Suppressor macrophage treated with lipopolysaccharide for 1 hour (primary cell): ENCODE measurements around the gene DAGLB.
"Not testable (repeated sequence)": the region's sequence is repeated elsewhere in the genome, so short reads cannot be mapped to it uniquely, and the experiment has no call there.

Source experiments
- DNase-seq, 3 donors: peaks; one replicate each; pipeline ENCODE4 v3.0.0-alpha.2; 2020 to 2022

The DAGLB gene

DNA sequence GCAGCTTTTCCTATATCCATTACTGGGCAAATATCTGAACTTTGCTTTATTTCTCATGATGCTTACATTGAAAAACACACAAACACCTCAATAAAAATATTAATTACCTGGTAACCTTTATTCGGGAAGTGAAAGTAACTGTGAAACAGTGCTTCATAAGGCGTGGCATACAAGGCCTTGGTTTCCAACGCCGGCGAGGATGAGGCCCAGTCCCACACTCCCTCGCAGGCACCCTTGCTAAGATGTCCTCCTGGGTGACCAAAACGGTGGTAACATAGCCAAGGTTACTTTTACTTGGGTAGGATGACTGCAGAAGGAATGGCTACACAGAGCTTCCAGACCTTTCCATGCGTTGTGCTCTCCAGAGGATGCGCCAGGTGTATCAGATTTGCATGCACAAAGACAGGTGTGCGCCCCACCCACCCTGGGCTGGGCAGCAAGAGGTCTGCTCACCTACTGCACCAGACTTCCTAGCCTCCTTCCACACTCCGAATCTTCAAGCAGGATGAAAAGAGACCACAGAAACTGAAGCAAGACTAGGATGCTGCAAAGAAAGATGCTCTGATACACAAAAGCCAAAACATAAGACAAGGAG lies 13.3 kb upstream of the DAGLB start:
- no peak for DNase-seq

- no peak for DNase-seq
Observed at GRCh38 chr7:6460303-6460702, 12.5 kb upstream of the DAGLB start.

- DNase-seq, result not testable (repeated sequence)
Observed at GRCh38 chr7:6458676-6459075, 10.9 kb upstream of the DAGLB start.

GRCh38 chr7:6453734-6454133 lies 6.0 kb upstream of the DAGLB start:
- DNase-seq, result no peak

DNA sequence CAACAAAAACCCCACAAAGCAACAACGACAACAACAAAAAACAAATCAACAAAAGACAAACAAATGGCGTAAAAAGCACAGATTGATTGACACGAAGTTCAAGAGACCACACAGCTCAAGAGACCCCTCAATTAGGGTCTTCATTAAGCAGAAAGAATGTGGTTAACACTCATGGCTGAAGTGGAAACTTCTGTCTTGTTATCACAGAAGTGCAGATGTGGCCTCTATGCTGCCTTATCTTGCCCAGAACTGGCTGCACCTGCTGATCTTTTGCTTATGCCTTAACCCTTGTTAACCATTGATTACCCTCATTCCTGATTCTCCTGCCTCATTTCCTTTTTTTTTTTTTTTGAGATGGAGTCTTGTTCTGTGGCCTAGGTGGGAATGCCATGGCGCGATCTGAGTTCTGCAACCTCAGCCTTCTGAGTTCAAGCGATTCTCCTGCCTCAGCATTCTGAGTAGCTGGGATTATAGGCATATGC lies 3.5 kb upstream of the DAGLB start:
- DNase-seq, result no peak

GRCh38 chr7:6450591-6450990 lies 2.8 kb upstream of the DAGLB start:
- DNase-seq, result peak in 1 of 3 donors; percentile 31

GRCh38 chr7:6449884-6450283 lies 2.1 kb upstream of the DAGLB start:
- peak; percentile 21 to 41 (median 40) for DNase-seq

GRCh38 chr7:6448943-6449543 lies 1.3 kb upstream of the DAGLB start:
- DNase-seq, result no peak

DNA sequence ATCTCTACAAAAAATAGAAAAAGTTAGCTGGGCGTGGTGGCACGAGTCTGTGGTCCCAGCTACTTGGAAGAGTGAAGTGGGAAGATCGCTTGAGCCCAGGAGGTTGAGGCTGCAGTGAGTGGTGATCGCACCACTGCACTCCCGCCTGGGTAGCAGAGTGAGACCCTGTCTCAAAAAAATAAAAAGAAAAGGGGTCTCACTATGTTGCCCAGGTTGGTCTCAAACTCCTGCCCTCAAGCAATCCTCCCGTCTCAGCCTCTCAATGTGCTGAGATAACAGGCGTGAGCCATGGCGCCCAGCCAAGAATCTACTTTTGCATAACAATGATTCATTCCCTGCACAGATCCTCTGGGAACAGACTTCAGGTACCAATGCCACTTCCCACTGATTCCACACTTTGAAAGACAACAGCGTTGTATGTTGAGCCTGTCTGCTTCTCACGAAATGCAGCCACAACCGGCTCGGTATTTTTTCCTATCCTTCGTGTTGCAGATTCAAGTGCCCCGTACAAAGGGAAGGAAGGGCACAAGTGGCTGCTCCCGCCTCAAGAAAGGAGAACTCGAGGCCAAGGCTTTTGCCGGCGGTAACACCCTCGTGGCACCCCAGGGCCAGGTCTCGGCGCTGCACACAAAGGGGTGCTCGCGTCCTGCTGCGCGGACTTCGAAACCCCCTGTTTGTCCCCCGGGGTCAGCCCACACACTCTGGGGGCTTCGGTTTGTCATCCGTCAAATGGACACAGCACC lies 745 bp downstream of the DAGLB start:
- peak; percentile 75 to 82 (median 79) for DNase-seq

DNA sequence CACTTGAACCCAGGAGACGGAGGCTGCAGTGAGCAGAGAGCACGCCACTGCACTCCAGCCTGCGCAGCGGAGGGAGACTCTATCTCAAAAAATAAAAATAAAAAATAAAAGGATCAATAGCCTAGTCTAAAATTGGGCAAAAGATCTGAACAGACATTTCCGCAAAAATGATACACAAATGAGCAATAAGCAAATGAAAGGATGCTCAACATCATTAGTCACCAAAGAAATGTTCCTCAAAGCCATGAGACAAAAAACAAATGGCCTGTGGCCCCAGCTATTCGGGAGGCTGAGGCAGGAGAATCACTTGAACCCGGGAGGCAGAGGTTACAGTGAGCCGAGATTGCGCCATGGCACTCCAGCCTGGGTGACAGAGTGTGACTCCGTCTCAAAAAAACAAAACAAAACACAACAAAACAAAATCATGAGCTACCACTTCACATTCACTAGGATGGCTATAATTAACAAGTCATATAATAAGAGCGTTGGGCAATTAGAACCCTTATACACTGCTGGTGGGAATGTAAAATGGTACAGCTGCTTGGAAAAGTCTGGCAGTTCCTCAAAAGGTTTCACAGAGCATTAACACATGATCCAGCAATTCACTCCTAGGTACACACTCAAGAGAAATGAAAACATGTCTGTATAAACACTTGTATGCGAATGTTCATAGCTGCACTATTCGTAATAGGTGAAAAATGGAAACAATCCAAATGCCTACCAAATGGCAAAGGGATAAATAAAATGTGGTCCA lies 3.1 kb downstream of the DAGLB start:
- no peak for DNase-seq

DNA sequence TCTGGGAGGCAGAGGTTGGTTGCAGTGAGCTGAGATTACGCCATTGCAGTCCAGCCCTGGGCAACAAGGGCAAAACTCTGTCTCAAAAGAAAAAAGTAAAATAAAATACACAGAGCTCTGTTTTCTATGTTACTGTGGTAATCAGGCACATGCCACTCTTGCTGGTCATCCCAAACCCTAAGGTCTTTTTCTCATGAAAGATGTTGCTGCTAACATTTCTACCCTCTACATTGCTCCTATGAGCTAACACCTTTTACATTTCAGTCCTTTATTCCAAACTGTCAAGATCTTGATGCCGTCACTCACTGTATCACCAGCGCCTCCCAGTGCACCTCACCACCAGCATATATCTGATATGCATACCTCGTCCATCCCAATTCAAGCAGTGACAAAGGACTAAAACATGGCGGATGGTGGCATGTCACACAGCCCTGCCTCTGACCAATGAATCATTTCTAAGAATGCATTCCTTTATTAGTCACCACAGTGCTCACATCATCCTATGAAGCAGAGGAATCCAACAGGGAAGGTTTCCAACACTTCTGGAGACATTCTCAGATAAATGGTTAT lies 4.3 kb downstream of the DAGLB start:
- DNase-seq, result peak in 2 of 3 donors; percentile 35 to 53

DNA sequence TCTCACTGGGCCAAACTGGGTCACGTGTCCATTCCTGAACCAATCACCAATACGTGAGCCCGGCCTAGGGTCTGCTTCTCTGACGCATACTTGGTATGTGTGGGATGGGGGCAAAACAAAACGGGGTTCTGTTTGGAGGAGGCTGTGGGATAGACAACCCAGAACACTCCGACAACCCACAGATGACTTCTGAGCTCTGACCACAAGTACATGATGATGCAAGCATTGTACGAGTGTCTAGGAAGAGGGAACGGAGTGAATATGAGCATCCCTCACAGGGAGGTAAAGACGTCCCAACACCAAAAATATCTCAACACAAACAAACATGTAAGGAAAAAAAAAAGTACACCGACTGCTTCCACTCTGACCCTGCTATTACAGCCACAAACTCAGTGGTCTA lies 5.6 kb downstream of the DAGLB start:
- peak in 2 of 3 donors; percentile 40 to 48 for DNase-seq

- DNase-seq, result no peak
Observed at GRCh38 chr7:6440381-6440780, 7.4 kb downstream of the DAGLB start.

GRCh38 chr7:6438427-6438826 lies 9.3 kb downstream of the DAGLB start:
- DNase-seq, result no peak

DNA sequence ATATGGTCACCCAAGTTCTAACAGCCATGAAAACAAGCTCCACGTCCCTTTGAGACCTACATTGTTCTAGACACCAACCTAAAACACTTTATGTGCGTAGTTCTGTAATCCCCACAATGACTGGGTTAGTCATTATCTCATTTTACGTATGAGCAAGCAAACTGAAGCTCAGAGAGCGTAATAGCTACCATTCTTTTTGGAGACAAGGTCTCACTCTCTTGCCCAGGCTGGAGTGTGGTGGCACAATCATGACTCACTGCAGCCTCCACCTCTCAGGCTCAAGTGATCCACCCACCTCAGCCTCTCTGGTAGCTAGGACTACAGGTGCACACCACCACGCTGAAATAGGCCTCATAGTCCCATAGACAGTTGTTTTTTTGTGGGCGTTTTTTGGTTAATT lies 10.5 kb downstream of the DAGLB start:
- peak; percentile 67 to 72 (median 67) for DNase-seq

DNA sequence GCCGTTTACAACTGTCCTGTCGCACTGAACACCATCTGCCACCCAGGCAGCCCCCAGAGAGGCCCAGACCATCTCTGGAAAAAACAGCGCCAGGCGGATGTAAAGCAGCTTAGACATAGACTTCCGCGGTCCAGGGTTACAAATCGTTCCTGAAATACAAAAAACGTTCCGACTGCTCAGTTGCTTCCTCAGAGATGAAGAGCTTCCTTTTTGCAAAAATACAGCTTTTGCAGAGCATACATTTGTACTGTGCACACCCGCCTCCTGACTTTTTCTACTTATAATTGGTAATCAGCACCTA lies 11.4 kb downstream of the DAGLB start:
- DNase-seq, result peak; percentile 65 to 75 (median 69)

DNA sequence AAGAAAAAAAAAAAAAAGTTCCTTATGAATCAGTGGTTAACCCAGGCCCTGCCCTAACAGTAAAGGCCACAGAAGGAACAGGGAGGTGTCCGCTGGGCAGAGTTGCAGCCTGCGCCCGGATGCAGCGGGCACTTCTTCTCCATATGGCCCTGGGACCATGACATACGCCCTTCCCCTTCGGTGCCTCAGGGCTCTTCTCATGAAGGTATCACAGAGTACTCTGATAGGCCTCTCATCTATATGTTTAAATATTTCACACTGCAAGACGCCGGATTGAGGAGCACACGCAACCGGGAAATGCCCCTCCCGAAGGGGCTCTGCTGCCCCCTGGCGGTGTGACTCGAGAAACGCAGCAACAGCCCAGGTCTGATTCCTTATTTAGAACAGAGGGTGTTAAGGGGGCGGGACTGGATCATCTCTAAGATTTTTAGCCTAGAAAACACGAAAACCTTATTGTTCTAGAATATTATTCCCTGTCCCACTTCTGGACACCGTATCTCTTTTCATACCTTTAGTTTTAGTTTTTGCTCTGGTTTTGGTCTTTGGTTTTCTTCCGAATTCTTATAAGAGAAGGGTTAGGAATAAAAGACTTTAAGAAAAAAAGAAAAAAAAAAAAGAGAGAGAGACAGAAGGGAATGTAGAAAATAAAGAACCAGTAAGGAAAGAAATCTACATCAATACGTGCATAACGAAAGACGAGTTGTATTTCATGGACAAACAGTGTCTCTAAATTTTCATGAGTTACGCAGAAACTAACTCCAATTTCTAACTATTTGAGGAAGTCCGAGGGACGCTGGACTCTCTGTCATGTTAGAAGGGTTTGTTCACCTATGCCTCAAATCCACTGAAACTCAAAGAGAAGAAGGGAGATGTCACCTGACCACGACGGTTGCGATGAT lies 12.0 kb downstream of the DAGLB start:
- peak; percentile 90 to 94 (median 91) for DNase-seq

GRCh38 chr7:6433784-6434615 lies 13.8 kb downstream of the DAGLB start:
- DNase-seq, result peak; percentile 73 to 89 (median 87)

DNA sequence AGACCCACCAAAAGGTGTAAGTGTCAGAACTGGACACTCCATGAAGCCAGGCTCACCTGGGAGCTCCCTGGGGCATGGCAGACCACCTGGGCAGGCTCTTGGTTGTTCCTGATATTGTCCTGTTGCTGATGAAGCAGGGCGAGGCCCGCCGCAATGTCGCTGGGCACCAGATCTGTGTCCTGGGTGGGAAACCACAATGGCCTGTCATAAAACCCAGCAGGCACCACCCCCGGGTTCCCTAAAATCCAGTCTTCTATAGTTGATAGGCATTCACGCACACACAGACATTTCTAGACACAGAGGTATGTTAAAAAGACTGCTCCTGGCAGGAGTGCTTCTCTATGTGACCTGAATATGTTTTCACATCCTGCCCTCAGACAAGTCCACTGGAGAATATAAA lies 15.0 kb downstream of the DAGLB start:
- peak in 2 of 3 donors; percentile 45 to 61 for DNase-seq

- DNase-seq, result no peak
Observed at GRCh38 chr7:6430974-6431373, 16.8 kb downstream of the DAGLB start.
